Measurements from ENCODE around the gene PCDH15.

DNA sequence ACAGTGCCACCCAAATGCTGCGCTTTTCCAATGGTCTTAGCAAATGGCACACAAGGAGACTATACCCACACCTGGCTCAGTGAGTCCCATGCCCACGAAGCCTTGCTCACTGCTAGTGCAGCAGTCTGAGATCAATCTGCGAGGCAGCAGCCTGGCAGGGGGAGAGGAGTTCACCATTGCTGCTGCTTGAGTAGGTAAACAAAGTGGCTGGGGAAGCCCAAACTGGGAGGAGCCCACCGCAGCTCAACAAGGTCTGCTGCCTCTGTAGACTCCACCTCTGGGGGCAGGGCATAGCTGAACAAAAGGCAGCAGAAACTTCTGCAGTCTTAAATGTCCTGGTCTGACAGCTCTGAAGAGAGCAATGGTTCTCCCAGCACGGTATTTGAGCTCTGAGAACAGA lies 891.2 kb downstream of the PCDH15 start:
- TF ChIP-seq EZH2phosphoT487 (IDR thresholded peaks at IDR 0.05; ENCODE audit: insufficient read depth, low read depth), result no peak
- no peak for TF ChIP-seq EZH2 (IDR thresholded peaks at IDR 0.05; ENCODE audit: insufficient read depth, poor library complexity, severe bottlenecking)
